Vagina (tissue), 2 donors: ENCODE measurements around the gene MKI67.

ENCODE experiments used
- CTCF ChIP-seq, 3 experiments: fragments of 450-650 bp in 2 of 3; fragments of 200-600 bp in 1 of 3; sonication (generic) in 1 of 3; IDR thresholded peaks; one replicate each; pipeline ENCODE4 v1.5.1; 2017 to 2019; ENCODE audit warnings: antibody characterized with exemption in 3 of 3, mild to moderate bottlenecking in 2 of 3, moderate library complexity in 2 of 3
- POLR2A ChIP-seq, 2 donors: fragments of 450-650 bp; IDR thresholded peaks; one replicate each; pipeline ENCODE4 v1.6.1; 2017; ENCODE audit warnings: antibody characterized with exemption in 2 of 2, mild to moderate bottlenecking in 2 of 2, moderate library complexity in 2 of 2
- POLR2AphosphoS5 ChIP-seq, 2 donors: sonication (generic); formaldehyde crosslinking; IDR thresholded peaks; one replicate each; pipeline ENCODE4 v1.9.0; 2017; ENCODE audit warnings: antibody characterized with exemption in 2 of 2, mild to moderate bottlenecking in 2 of 2, low read depth in 1 of 2; ENCODE audit not compliant: insufficient read depth in 1 of 2

GRCh38 chr10:128054163-128054970 is 71.9 kb downstream of the MKI67 start:
- TF ChIP-seq CTCF (IDR thresholded peaks at IDR 0.05) (no peak), POLR2A (IDR thresholded peaks at IDR 0.05) (no peak), POLR2AphosphoS5 (IDR thresholded peaks at IDR 0.05; ENCODE audit: insufficient read depth in 1 of 2, low read depth in 1 of 2) (no peak)
